Left colon (tissue), 2 donors: ENCODE data around the gene NMNAT2. TPM values are rescaled to one million over a fixed set of nuclear protein-coding genes. Genes with fewer than 3 reads are reported as not detected.
"Not testable (repeated sequence)": the region's sequence is repeated elsewhere in the genome, so short reads cannot be mapped to it uniquely, and the experiment has no call there.

Experiments
- ATAC-seq: fragments of 200-7000 bp; cut with Tn5 transposase; one replicate; pipeline ENCODE4 v1.9.1; 2020; ENCODE audit warnings: mild to moderate bottlenecking, moderate library complexity
- DNase-seq, 2 donors: peaks; one replicate each; pipeline ENCODE4 v3.0.0-alpha.2; 2020
- intact Hi-C, 2 donors: fragments of 100-400 bp; cut with DNase I in 1 of 2; cut with micrococcal nuclease in 1 of 2; formaldehyde crosslinking; loops; one replicate each; pipeline versions ENCODE4 v1.11.2 to v1.14.0; 2022; cut with DNase I, micrococcal nuclease
- total RNA-seq, 2 donors: library from RNA; stranded (reverse); fragmentation: NEBNext Ultra II Directional; extraction: Animal tissue kit (Norgen Biotek cat#: 25700); gene quantifications; one replicate each; pipeline ENCODE4 v1.2.1, GENCODE V29; 2021
- donor health status: DM: no; HTN: no; CAD: no.
- donor health status: DM: yes; HTN: yes; CAD: no.

The NMNAT2 gene
- total RNA-seq, 2 donors from 2014 or later = 0.18 to 0.84 TPM

- intact Hi-C loops = no loop called here
- no peak for ATAC-seq
- DNase-seq = no peak
These were observed 6.5 kb upstream of the NMNAT2 start for GRCh38 chr1:183424691-183425090.

- ATAC-seq (no peak), DNase-seq (no peak)
- intact Hi-C loops = no loop called here
These were observed 5.4 kb upstream of the NMNAT2 start for GRCh38 chr1:183423541-183423940.

DNA sequence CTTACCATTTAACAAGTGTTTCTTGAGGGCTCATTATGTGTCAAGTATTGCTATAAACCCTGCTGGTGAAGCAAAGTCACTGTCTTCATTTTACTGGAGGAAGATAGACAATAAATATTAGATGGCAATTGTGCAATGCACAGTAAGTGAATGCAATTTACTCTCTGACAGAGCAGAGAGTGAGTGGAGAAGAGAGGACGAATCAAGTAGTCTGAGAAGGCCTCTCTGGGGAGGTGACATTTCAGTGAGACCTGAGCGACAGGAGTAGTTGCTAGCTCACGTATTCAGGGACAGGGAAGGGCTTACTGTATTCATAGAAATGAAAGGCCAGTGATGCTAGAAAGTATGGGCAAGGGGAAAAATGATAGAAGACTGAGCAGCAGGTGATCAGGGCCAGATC, 1.2 kb upstream of the NMNAT2 start:
- intact Hi-C loops = no loop called here
- DNase-seq (no peak), ATAC-seq (no peak)

GRCh38 chr1:183418696-183419095, 516 bp upstream of the NMNAT2 start:
- DNase-seq (no peak), ATAC-seq (no peak)
- intact Hi-C loops = no loop called here

DNA sequence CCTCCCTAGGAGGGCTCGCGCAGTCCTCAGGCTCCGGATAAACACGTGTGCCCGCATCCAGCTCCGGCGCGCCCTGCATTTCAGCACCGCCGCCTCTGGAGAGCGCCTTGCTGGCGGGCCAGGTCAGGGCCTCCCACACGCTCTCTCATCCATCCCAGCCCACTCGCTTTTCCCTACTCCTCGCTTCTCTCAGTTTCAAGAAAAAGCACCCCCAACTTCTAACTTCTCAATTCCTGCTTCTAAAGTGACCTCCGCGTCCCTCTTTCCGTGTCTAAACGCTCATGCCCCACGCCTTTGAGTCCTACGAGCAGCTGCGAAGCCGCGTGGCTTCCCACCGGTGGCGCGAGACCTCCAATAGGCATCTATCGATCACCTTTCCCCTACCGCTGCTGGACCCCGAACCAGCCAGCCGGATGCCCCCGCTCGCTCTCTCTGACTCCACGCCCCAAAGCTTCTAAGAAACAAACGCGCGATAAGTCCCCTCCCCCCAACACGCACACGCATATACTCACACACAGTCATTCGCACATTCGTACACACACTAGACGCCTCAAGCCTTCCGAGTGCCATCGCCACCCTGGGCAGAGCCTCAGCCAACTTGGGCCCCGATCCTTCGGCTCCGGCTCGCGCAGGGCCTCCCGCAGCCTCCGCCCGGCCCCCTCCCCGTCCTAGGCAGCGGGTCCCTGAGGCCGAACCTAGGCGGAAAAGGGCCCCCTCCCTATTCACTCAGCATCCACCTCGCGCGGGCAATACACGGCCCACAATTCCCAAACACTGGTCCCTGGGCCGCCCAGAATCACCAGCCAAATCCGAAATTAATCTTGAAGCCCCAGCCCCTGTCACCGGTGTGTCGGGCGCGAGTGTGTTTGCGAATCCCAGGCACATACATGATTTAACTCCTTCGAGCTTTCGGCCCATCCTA, 1.1 kb downstream of the NMNAT2 start:
- ATAC-seq (peak; percentile 80), DNase-seq (peak; percentile 26 to 47)
- intact Hi-C loops = no loop called here

GRCh38 chr1:183414365-183414764, 3.8 kb downstream of the NMNAT2 start:
- DNase-seq (no peak), ATAC-seq (no peak)
- intact Hi-C loops = no loop called here

- intact Hi-C loops = no loop called here
- DNase-seq (no peak), ATAC-seq (no peak)
These were observed 7.1 kb downstream of the NMNAT2 start for GRCh38 chr1:183411091-183411490.

DNA sequence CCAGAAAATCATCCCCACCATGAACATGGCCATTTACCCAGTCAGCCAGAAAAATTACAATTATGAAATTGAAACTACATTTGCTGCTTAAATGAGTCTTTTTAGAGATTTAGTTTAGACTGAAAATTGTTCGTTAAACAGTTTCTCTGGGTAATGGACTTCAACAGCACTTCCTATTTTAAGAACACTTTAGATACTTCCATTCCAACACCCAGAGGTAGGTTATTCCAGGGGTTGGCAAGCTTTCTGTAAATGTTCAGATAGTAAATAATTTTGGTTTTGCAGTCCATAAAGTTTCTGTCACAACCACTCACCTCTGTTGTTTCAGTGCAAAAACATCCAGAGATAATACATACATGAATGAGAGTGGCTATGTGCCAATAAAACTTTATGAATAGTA, 10.2 kb downstream of the NMNAT2 start:
- intact Hi-C loops = no loop called here
- DNase-seq (no peak), ATAC-seq (no peak)

GRCh38 chr1:183407474-183407873, 10.7 kb downstream of the NMNAT2 start:
- ATAC-seq (no peak), DNase-seq (no peak)
- intact Hi-C loops = no loop called here

- intact Hi-C loops = no loop called here
- DNase-seq (no peak), ATAC-seq (no peak)
These were observed 13.7 kb downstream of the NMNAT2 start for GRCh38 chr1:183404476-183404875.

- no peak for DNase-seq
- intact Hi-C loops = no loop called here
- no peak for ATAC-seq
These were observed 14.7 kb downstream of the NMNAT2 start for GRCh38 chr1:183403498-183403897.

DNA sequence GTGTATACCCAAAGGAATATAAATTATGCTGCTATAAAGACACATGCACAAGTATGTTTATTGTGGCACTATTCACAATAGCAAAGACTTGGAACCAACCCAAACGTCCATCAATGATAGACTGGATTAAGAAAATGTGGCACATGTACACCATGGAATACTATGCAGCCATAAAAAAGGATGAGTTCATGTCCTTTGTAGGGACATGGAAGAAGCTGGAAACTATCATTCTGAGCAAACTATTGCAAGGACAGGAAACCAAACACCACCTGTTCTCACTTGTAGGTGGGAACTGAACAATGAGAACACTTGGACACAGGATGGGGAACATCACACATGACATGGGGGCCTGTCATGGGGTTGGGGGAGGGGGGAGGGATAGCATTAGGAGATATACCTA, 16.6 kb downstream of the NMNAT2 start:
- intact Hi-C loops, ATAC-seq: not testable (repeated sequence)

GRCh38 chr1:183394435-183394834, 23.7 kb downstream of the NMNAT2 start:
- DNase-seq (no peak), ATAC-seq (no peak)
- intact Hi-C loops = no loop called here

More for the DNA sequence above, 16.6 kb downstream of the NMNAT2 start:
- not testable (repeated sequence) for DNase-seq

- intact Hi-C loops = loop anchor here in 1 of 2 donors (2.0 kb wide), 1 partner anchor 49 kb away; no protein-coding TSS in a partner anchor
- ATAC-seq = no peak
- DNase-seq = no peak
These were observed 26.3 kb downstream of the NMNAT2 start for GRCh38 chr1:183391863-183392262.

- no peak for DNase-seq
- no peak for ATAC-seq
- intact Hi-C loops = loop anchor here in 1 of 2 donors (2.0 kb wide), 1 partner anchor 48 kb away; no protein-coding TSS in a partner anchor
These were observed 27.6 kb downstream of the NMNAT2 start for GRCh38 chr1:183390561-183390960.

GRCh38 chr1:183388735-183389134, 29.4 kb downstream of the NMNAT2 start:
- DNase-seq = no peak
- ATAC-seq = no peak
- intact Hi-C loops = no loop called here

- ATAC-seq (peak; percentile 39), DNase-seq (no peak)
- intact Hi-C loops = no loop called here
These were observed 32.6 kb downstream of the NMNAT2 start for GRCh38 chr1:183385340-183386144.

- no peak for DNase-seq
- intact Hi-C loops = no loop called here
- no peak for ATAC-seq
These were observed 38.2 kb downstream of the NMNAT2 start for GRCh38 chr1:183379951-183380350.

DNA sequence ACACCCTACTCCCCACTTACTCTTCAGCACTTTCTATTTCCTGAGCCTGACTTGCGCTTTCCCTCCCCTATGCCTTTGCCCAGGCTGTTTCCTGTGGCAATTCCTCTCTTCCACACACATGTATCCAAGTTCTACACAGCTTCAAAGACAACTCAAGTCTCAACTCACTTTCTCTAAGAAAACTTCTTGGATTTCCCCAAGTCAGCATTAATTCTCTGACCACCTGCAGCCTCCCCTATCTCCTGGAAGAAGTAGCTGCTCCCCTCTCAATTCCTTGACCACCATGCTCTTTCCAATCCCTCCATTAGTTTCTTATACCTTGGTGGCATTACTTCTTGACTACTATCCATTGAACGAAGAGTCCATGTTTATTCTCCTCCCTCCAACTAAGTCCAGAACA, 42.8 kb downstream of the NMNAT2 start:
- DNase-seq = no peak
- intact Hi-C loops = no loop called here
- ATAC-seq = no peak

DNA sequence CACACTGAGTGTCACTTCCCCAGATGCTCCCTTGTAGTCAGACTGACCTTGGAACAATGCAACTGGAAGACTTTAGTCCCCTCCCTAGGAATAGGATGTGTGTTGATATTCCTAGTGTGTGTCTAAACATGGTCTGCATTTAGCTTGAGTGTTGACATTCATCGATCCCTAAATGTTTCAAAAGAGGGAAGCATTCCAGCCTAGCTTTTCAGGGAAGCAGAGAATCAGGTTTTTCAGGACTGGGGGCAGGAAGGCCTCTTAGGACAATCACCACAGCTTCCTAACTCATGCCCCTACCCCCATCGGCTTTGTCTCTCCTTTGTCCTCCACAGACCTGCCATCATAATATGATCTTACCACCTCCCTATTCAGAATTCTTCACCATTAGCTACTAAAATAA, 43.4 kb downstream of the NMNAT2 start:
- DNase-seq (no peak), ATAC-seq (no peak)
- intact Hi-C loops = no loop called here
